M059J (cell line): ENCODE results near the gene LRRC3. TPM values are rescaled to one million over a fixed set of nuclear protein-coding genes. Genes with fewer than 3 reads are reported as not detected.
"Not testable (repeated sequence)": the region's sequence is repeated elsewhere in the genome, so short reads cannot be mapped to it uniquely, and the experiment has no call there.

ENCODE experiments used
- DNase-seq: peaks from one replicate; pipeline ENCODE4 v3.0.0-alpha.2; 2012; ENCODE audit warnings: low read depth
- total RNA-seq: library from RNA; depleted of rRNA; stranded (reverse); fragments of >200 nt; shearing (Covaris generic); gene quantifications from 2 replicates; pipeline ENCODE4 v1.2.3, GENCODE V29; 2014; rRNA removed

LRRC3 gene
- total RNA-seq, result not detected in 2 replicates

- DNase-seq, result no peak
Observed at GRCh38 chr21:44454747-44455523, at the start of gene LRRC3. Gene LRRC3 (plus strand): TSS chr21:44455510. CDS start chr21:44456645, 1,135 bp downstream.

GRCh38 chr21:44405948-44406872, 49.1 kb upstream of the LRRC3 start:
- peak; percentile 92 for DNase-seq

- no peak for DNase-seq
Observed at GRCh38 chr21:44406953-44407352, 48.4 kb upstream of the LRRC3 start.

- no peak for DNase-seq
Observed at GRCh38 chr21:44407493-44407892, 47.8 kb upstream of the LRRC3 start.

- DNase-seq, result peak; percentile 18
Observed at GRCh38 chr21:44408226-44408625, 47.1 kb upstream of the LRRC3 start.

- DNase-seq, result no peak
Observed at GRCh38 chr21:44413566-44414290, 41.6 kb upstream of the LRRC3 start.

- no peak for DNase-seq
Observed at GRCh38 chr21:44414291-44415072, 40.8 kb upstream of the LRRC3 start.

- DNase-seq, result no peak
Observed at GRCh38 chr21:44415073-44416025, 40.0 kb upstream of the LRRC3 start.

- DNase-seq, result no peak
Observed at GRCh38 chr21:44416193-44416592, 39.1 kb upstream of the LRRC3 start.

GRCh38 chr21:44417621-44418107, 37.6 kb upstream of the LRRC3 start:
- DNase-seq, result not testable (repeated sequence)

GRCh38 chr21:44418108-44418875, 37.0 kb upstream of the LRRC3 start:
- DNase-seq, result no peak

GRCh38 chr21:44418876-44419230, 36.5 kb upstream of the LRRC3 start:
- no peak for DNase-seq

GRCh38 chr21:44419679-44420078, 35.6 kb upstream of the LRRC3 start:
- no peak for DNase-seq

- DNase-seq, result no peak
Observed at GRCh38 chr21:44420416-44421205, 34.7 kb upstream of the LRRC3 start.

GRCh38 chr21:44421901-44422840, 33.1 kb upstream of the LRRC3 start:
- DNase-seq, result no peak

GRCh38 chr21:44423312-44423821, 31.9 kb upstream of the LRRC3 start:
- DNase-seq, result no peak
